ENCODE results near the gene GRAMD2B.

The GRAMD2B gene

DNA sequence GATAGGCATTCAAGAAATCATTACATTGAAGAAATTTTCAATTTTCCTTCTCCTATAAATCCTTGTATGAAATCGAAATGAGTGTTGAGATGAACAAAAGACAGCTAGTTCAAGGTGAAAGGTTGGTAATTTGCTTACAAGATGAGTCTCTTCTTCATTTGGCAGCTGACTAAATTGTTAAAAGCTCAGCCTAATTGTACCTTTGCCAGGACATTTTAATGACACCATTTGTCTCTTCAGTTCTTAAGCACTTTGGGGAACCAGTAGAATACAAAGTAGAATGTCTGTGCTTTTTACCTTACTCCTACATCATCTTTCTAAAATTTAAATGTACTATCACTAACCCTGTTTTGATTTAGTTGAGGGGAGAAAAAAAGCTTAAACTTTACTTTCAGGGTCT, 59.4 kb downstream of the GRAMD2B start:
- DNase-seq = no peak

DNA sequence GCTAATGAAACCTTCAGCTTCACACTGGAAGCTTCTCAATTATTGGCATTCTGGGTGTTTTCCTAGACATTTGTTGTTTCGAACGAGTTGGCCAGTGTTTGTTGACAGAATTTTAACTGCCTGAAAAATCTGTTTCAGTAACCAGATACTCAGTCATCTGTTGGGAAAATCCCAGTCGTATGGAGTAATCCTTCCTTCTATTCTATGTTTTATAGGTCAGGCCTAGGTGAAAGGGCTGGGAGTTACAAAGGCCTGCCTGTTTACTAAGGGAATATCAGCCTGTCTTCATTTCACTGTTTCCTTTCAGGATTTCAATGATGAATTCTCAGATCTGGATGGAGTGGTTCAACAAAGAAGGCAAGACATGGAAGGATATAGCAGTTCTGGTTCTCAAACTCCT, 59.9 kb downstream of the GRAMD2B start:
- DNase-seq = no peak

DNA sequence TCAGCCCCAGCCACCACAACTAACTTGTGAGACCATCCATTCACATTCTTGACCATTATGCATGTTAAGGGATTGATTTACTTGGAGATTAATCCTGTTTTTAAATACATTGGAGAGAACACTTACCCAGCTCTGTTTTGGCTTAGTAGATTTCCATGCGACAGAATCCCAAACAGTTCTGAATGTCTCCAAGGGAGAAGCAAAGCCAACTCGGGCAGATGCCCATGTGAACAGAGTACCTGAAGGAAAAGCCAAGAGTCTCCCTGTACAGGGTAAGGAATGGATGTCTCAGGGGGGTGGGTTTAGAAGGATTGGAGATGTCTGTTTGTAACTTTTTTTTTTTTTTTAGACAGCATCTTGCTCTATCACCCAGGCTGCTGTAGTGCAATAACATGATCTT, 61.0 kb downstream of the GRAMD2B start:
- no peak for DNase-seq

DNA sequence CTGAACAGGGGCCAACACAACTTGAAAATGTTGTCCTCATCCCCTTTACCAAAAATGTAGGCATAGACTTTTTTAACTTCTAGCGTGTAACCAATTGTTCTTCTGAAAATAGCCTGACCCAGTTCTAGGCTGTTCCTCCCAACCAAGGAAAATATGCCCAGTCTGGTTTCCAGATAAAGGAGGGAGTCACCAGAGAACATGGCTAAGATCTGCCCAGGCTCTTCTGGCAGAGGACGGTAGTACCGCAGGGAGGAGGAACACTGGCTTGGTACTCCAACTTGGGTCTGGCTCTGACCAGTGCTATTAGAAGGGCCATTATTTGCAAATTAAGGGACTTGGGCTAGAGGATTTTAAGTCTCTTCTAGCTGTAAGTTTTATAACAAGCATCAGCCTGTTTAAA, 63.1 kb downstream of the GRAMD2B start:
- no peak for DNase-seq

DNA sequence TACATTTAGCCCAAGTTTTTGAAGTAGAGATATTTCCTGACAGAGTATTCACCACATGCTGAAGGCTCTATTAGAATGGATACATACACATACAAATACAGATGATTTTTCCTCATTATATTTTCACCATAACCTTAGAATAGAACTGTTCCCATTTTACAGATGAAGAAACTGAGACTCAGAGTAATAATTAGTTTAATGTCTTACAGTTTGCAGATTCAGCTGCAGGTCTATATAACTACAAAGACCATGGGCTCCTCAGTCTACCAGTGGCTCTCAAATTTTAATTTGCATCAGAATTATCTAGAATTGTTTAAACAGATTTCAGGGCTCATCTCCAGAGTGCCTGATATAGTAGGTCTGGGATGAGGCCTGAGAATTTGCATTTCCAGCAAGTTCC, 64.4 kb downstream of the GRAMD2B start:
- DNase-seq = no peak

DNA sequence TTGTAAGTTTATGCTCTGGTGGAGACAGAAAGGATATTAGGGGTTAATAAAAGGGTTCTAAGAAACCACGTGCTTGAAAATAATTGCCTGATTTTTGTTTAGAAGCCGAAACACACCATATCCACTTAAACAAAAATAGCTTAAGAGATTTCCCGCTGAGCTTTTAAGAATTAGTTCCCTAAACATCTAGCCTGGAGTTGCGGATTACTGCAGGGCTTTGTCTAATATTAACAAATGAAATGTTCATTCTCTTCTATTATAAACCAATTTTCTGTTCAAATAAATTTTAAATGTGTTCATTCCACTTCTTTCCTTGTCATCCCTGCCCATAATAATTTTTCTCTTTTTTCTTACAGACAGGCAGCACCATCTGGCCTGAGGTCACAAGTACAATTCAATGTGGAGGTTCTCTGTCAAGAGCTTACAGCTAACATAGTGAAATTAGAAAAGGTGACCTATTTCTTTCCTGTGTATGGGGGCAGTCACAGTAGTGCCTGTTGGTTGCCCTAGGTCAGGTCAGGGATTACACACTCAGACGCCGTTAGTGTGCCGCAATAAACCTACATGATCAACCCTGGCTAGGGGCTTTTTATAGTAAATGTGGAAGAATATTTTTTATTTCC, 65.3 kb downstream of the GRAMD2B start:
- no peak for DNase-seq

DNA sequence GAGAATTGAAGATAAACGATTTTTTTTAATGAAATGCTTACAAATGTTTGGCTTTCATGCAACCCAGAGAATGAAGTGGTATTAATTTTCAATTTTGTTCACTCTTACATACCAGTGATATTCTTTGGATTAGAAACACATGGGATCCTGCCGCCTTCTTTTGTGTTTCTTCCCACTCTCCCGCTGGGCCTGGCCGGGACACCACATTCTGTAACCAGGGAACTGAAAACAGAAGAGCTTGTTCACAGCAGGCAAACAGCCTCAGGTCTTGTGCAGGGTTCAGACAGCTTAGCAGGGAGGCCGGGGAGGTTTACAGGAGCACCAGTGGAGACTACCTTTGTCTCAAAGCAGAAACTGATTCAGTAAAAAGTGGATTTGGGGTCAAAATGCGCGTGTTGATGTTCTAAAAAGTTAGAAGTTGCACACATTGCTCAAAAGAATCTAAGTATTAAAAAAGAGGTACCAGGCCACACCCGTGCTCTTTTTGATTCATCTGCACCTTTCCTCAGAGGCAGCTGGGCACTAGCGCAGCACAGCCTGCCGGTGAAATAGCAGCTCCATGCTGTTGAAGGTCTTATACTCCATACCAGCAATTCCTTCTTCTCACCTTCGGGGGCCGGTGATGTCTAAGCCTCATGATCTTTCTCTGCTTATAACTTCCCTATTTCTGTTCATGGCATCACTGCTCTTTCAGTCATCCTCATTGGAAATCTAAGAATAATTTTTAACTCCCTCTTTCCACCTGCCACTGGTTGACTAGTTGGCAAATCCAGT, 67.1 kb downstream of the GRAMD2B start:
- no peak for DNase-seq

DNA sequence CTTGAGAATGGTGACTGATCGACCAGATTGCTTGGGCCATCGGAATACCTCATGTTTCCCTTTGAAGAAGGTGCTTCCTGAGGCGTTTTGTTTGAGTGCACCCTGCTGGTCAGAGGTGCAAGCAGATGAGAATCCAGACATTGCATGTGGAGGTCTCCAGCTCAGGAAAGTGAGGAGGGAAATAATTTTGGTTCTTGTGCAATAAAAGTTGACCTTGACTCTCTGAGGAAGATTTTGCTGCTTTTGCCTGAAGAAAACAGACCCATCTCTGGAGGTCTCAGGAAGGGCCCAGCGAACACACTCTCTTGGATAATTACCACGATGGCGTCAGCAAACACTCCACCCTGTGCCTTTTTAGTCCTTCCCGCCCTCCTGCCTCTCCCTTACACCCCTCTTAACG, 69.7 kb downstream of the GRAMD2B start:
- no peak for DNase-seq

DNA sequence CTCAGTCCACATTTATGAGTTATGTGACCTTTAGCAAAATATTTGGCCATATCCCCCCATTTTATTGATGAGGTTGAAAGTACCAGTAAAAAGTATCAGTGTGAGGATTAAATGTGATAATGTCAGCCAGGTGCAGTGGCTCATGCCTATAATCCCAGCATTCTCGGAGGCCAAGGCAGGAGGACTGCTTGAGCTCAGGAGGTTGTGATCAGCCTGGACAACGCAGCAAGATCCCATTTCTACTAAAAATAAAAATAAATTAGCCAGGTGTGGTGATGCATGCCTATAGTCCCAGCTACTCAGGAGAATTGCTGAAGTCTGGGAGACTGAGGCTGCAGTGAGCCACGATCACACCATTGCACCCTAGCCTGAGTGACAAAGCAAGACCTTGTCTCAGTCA, 71.2 kb downstream of the GRAMD2B start:
- DNase-seq = no peak

DNA sequence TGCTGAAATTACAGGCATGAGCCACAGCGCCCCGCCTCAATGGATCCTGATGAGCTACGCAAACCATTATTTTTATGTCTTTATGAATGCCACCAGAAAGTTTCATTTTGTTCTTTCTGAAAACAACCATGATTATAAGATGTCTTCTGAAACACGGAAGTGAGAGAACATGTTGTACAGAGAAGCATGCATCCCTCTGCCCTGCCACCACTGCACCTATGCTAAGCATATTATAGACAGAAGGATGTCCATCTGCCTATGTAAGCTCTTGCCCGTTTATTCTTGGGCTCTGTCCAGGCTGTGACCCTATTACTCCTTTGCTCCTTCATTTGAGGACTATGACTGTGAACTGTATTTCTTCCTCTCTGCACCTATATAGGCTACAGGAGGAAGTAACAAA, 74.3 kb downstream of the GRAMD2B start:
- no peak for DNase-seq

DNA sequence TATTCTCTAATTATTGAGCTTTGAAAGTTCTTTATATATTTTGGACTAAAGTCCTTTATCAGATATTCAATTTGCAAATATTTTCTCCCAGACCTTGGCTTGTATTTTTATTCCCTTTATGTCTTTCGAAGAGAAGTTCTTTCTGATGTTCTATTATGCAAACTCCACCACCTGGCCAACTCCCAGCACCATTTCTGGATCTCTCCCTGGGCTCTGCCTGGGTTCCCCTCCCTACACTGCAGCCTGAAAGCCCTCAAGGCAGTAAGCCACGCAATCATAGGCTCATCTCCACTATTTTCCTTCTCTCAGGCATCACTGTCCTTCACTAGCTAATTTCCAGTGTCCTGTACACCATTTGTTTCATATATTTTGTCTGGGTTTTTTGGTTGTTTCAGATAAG, 76.1 kb downstream of the GRAMD2B start:
- DNase-seq = no peak

DNA sequence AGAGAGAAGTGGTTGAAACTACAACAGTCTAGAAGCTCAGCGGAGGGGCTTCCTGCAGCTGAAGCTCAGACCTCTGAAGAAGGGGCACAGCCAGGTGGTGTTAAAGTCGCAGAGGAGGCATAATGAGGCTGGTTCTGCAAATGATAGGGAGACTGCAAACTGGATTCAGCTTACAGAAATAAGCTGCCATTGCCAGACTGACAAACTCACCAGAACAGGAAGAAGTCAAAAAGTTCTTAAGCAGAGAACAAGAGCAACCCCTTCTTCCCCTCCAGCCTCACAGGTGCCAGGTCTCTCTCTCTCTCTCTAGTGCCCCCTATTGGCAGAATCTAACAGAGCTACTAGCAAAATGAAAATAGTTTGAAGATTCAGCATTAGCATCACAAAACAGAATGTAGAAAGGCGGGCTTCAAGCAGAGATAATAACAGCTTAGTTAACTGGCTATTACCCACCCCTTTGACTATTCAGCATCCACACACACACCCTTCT, 76.7 kb downstream of the GRAMD2B start:
- no peak for DNase-seq

DNA sequence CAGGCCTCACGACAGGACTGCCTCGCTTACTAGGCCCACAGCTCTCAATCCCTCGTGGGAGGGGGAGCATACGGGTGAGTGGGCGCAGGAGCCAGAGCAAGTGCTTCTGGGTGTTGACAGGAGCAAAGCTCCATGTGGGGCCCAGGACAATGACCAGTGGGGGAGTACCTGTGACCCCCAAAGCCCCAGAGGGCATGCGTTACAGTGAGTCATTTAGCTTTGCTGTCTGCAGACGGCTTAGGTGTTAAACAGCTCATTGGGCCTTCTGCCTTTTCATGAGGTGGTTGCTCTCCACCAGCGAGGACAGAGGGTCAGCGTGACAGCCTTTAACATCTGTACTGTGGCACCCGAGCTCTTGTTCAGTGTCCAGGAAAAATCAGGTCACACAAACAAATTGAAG, 78.2 kb downstream of the GRAMD2B start:
- no peak for DNase-seq

DNA sequence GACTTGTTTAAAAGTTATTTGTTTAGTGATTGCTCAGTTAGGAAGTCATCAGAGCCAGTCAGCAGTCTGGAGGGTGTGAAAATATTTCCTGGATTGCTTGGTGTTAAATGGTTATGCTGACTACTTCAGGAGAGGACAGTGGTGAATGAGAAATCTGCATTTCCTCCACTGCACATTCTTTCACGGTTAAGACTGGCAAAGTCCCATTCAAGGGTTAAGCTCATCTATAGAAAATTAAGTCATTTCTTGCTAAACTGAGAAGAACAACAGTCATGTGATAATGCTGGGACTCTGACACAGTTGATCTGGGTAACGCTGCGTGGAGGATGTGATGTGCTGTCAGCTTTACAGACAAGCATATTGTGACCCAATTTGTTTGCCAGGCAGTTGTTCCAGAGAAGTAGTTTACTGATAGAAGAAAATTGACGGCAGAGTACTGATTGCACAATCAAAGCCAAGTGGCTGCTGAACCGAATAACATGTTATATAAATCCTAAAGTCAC, 80.4 kb downstream of the GRAMD2B start:
- no peak for DNase-seq

DNA sequence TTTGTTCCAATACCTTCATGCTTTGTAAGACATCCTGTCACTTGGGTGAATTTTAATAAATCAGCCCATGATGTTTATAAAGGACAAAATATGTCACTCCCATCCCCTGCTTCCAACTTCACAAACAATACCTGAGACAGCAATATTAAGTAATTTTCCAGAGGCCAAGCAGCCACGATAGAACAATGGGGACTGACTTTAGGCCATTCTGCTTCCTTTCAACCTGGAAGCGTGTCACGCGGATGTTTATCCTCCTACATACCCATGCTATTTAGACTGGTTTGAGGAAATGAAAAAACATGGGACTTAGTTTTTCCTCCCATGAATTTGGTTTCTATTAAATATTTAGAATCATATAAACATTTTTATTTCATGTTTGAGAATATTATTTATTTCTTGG, 82.9 kb downstream of the GRAMD2B start:
- no peak for DNase-seq

DNA sequence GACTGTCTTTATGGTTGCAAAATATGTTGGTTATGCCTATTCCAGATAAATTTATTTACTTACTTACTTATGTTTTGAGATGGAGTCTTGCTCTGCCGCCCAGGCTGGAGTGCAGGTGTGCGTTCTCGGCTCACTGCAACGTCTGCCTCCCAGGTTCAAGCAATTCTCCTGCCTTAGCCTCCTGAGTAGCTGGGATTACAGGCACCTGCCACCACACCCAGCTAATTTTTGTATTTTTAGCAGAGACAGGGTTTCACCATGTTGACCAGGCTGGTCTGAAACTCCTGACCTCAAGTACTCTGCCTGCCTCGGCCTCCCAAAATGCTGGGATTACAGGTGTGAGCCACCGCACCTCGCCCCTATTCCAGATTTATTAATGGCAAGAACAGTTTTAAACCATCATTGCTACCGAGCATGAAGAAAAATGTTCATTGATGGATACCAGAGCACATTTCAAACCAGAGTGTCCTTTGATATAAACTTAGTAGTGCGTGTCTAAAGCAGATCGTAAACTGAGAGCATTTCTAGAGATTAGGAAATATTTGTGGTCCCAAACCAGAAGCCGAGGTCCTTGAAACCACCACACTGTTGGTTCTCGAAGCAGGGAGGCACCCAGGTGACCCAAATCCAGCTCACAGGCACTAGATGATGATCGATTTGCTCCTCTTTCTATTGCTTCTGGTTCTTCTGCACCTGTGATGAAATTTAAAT, 85.2 kb downstream of the GRAMD2B start:
- DNase-seq = no peak

DNA sequence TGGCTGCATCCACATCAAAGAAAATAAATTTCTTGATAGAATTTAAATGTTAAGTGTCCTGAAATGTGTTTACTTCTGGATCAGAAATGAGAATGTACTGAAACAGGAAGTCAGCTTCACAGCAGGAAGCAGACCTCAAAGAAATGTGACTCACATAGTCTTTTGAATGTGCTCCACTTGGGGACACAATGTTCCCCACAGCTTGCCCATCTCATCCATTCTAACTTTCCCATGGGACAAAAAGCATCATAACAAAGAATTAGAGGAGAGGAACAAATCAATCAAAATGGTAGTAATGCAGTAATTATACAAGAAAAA, 85.7 kb downstream of the GRAMD2B start:
- no peak for DNase-seq

DNA sequence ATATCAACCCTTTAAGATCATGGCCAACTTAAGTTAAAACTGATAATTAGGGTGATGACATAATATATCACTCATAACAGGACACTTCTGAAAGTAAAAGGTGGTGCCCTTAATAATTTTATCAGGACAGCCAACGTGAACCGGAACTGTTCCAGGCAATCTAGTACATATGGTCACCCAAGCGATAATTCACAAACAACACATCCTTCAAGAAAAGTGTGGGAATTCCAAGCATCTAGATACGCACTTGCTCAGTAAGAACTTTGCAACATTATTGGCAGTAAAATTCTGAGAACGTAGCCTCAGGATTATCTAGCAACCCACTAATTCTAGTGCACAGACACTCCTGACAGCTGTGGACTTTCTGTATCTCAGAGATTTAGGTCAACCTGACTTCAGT, 86.1 kb downstream of the GRAMD2B start:
- no peak for DNase-seq

DNA sequence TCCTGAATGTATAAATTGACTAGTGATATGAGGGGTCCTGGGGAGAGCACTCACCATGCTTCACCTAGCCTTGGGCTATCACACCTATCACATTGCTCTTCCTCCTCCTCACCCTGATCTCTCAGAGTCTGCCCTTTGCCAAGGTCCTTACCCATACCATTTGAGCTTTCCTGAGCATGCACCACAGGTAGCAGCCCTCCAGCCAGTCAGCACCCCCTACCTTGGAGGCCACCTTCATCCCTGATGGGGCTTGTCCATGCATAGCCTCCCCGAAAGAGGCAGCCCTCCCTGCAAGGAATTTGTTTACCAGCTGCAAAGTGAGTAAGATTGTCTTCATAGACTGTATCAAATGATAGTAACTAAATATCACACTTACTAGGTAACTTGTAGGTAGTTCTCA, 88.8 kb downstream of the GRAMD2B start:
- DNase-seq = no peak

DNA sequence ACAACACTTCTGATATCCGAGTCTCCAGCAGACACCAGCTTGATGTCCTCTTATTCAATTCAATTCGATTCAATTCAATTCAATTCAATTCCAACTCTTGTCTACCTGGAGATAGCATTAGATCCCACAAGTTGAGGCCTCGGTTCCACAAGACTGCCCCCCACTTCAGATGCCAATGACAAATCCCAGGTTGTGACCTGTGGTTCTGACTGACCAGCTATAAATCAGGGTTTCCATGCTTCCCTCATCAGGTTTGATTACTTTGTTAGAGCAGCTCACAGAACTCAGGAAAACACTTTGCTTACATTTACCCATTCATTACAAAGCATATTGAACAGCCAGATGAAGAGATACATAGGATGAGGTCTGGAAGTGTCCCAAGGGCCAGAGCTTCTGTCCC, 89.2 kb downstream of the GRAMD2B start:
- DNase-seq = no peak

DNA sequence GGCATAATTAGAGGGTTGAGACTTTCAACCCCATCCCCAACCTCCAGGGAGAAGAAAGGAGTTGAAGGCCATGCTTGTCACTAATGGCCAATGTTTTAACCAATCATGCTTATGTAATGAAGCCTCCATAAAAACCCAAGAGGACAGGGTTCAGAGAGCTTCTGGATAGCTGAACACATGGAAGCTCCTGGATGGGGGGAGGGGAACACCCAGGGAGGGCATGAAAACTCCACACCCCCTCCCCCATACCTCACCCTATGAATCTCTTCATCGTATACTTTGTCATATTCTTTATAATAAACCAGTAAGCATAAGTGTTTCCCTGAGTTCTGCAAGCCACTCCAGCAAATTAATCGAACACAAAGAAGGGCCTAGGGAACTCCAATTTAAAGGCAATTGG, 90.1 kb downstream of the GRAMD2B start:
- DNase-seq = no peak

DNA sequence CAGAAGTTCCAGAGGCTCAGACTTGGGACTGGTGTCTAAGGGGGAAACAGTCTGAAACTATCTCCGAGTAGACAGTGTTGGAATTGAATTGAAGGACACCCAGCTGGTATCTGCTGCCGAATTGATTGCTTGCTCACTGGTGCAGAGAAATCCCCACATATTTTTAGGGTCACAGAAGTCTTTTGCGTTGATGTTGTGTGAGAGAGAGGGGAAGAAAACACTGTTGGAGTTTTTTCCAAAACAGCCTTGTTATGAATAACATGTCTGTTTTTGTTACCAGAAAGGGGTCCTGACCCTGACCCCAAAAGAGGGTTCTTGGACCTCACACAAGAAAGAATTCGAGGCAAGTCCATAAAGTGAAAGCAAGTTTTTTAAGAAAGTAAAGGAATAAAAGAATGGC, 90.5 kb downstream of the GRAMD2B start:
- no peak for DNase-seq

DNA sequence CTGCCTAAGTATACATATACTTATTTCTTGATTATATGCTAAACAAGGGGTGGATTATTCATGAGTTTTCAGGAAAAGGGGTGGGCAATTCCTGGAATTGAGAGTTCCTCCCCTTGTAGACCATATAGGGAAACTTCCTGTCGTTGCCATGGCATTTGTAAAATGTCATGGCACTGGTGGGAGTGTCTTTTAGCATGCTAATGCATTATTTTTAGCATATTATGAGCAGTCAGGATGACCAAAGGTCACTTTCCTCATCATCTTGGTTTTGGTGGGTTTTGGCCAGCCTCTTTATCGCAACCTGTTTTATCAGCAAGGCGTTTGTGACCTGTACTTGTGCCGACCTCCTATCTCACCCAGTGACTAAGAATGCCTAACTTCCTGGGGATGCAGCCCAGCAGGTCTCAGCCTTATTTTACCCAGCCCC, 90.9 kb downstream of the GRAMD2B start:
- DNase-seq = no peak

DNA sequence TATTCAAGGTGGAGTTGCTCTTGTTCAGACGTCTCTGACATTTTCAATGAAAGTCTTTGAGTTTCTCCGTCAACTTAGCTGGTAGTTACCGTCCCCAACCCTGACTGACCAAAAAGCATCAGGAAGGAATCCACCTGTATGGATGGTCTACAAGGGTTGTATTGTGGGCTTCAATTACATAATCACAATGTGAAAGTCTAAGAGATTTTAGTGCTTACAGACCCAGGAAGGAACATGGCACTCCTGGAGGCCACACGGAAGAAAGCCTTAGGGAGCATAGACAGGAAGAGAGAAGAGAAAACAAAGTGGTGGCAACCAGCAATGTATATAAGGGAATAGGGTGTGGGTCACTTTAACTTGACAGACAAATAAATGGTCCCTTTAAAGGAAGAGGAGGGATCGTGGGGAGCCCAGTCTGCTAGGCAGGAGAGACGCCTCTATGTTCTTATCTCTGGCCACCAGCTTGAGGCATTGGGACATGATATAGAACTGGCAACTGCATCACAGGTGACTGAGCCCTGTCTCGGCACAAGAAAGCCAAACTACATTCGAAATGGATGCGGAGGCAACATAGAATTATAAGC, 91.4 kb downstream of the GRAMD2B start:
- no peak for DNase-seq

Data from stimulated activated CD8-positive, alpha-beta memory T cell treated with anti-CD3 and anti-CD28 coated beads, Interleukin-4, amount 100 ng/mL, for 48 hours (primary cell).